ENCODE results near the gene PIGC.

The PIGC gene

DNA sequence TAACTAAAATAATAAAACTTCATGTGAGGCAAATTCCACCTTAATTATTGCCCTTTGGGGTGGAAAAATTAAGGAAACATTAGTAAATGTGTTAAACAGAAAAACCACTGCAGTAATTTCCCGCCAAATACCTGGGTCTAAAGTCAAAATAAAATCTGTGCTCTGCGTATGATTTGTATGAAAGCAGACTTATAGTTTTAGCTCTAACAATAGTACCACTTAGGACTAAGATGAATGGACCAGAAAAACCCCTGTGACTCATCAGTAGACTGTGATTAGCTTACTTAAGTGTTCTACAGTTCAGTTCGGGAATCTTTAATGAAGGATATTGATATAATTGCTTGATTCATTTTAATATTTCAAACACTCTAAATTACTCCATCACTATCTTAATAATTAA, 46.6 kb downstream of the PIGC start:
- no peak for DNase-seq

GRCh38 chr1:172395576-172395975, 48.3 kb downstream of the PIGC start:
- DNase-seq, result no peak

- no peak for DNase-seq
These were observed 49.1 kb downstream of the PIGC start for GRCh38 chr1:172394811-172395210.

GRCh38 chr1:172394141-172394751, 49.6 kb downstream of the PIGC start:
- DNase-seq, result no peak

DNA sequence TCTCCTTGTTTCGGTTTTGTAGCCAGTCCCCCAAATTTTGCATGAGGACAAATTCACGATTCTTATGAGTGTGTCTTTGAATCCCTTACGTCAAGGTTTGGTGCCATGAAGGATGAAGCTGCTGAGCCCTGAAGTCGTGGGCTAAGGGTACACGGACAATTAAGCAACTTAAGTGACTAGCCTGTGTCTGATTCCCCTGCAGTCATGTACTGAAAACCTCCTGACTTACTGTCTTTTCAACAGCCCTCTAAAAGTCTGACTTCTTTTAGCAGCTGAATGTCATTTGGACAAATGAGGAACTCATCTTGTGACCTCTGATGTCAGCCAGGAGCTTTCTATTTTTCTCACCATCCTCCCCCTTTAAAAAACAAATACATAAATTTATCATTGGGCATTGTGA, 50.5 kb downstream of the PIGC start:
- DNase-seq, result no peak

DNA sequence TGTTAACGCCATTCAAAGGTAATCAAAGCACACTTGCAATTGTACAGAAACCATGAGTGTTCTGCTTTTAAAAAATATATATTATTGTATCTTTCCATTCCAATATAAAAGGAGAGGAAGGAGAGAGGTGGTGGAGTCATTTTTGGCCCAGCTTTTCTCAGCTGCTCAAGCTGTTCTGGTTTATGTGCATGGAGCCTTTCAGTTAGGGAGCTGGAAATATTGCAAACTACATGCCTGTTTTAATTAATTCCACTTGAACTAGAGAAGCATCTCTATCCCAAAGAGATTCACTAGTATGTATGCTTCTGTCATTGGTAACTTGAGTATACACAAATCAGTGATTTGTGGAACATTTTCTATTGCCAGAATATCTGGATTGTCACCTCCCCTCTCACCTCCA, 51.9 kb downstream of the PIGC start:
- no peak for DNase-seq
